OCI-LY1 (cell line): ENCODE data around the gene SLC45A1.

Source experiments
- H2AFZ ChIP-seq: fragments of 200-600 bp; sonication (generic), shearing (Covaris generic); 2 replicates; pipeline ENCODE4 v1.6.0; 2014; ENCODE audit warnings: antibody characterized with exemption, mild to moderate bottlenecking, low read length
- H3F3A ChIP-seq: fragments of 200-600 bp; sonication (generic), shearing (Covaris generic); 2 replicates; pipeline ENCODE4 v1.6.0; 2014; ENCODE audit warnings: mild to moderate bottlenecking, antibody characterized with exemption, low read length, moderate library complexity; ENCODE audit not compliant: insufficient read depth
- H3K27ac ChIP-seq: fragments of 200-600 bp; sonication (generic); 2 replicates; pipeline ENCODE4 v1.5.1; 2014; ENCODE audit warnings: low read length, mixed run types, mild to moderate bottlenecking, low read depth; ENCODE audit not compliant: poor library complexity, severe bottlenecking
- H3K27me3 ChIP-seq: fragments of 200-600 bp; sonication (generic); 2 replicates; pipeline ENCODE4 v1.6.0; 2014; ENCODE audit warnings: antibody characterized with exemption, mild to moderate bottlenecking, low read length, moderate library complexity; ENCODE audit not compliant: insufficient read depth
- H3K36me3 ChIP-seq: fragments of 200-600 bp; sonication (generic); 2 replicates; pipeline ENCODE4 v1.6.1; 2014; ENCODE audit warnings: mild to moderate bottlenecking, antibody characterized with exemption, low read length, moderate library complexity, mixed read lengths; ENCODE audit not compliant: insufficient read depth
- H3K4me1 ChIP-seq: fragments of 200-600 bp; sonication (generic); 2 replicates; pipeline ENCODE4 v1.5.1; 2014; ENCODE audit warnings: mild to moderate bottlenecking, low read length, moderate library complexity; ENCODE audit not compliant: insufficient read depth, severe bottlenecking
- H3K4me2 ChIP-seq: fragments of 200-600 bp; sonication (generic), shearing (Covaris generic); 2 replicates; pipeline ENCODE4 v1.6.1; 2014; ENCODE audit warnings: low read length
- H3K4me3 ChIP-seq: fragments of 200-600 bp; sonication (generic); 2 replicates; pipeline ENCODE4 v1.5.1; 2014; ENCODE audit warnings: low read length, low read depth, mild to moderate bottlenecking, mixed read lengths; ENCODE audit not compliant: poor library complexity, severe bottlenecking
- H3K79me2 ChIP-seq: fragments of 200-600 bp; shearing (Covaris generic); 2 replicates; pipeline ENCODE4 v1.6.1; 2016; ENCODE audit warnings: mixed run types, low read length, mixed read lengths; ENCODE audit not compliant: insufficient read depth
- H3K9ac ChIP-seq: fragments of 200-600 bp; sonication (generic), shearing (Covaris generic); 2 replicates; pipeline ENCODE4 v1.6.1; 2014; ENCODE audit warnings: mild to moderate bottlenecking, low read length, mixed read lengths
- H3K9me2 ChIP-seq: fragments of 200-600 bp; sonication (generic), shearing (Covaris generic); 2 replicates; pipeline ENCODE4 v1.6.1; 2014; ENCODE audit warnings: low read depth, mild to moderate bottlenecking, low read length, mixed read lengths
- H3K9me3 ChIP-seq: fragments of 200-600 bp; shearing (Covaris generic); 2 replicates; pipeline ENCODE4 v1.6.1; 2014; ENCODE audit warnings: low read length, mixed read lengths
- H4K20me1 ChIP-seq: fragments of 200-600 bp; sonication (generic), shearing (Covaris generic); 2 replicates; pipeline ENCODE4 v1.6.0; 2016; ENCODE audit warnings: mild to moderate bottlenecking, low read length; ENCODE audit not compliant: insufficient read depth
- CTCF ChIP-seq: fragments of 200-600 bp; sonication (generic), shearing (Covaris generic); IDR thresholded peaks from 2 replicates; pipeline ENCODE4 v1.5.1; 2017; ENCODE audit warnings: mild to moderate bottlenecking, antibody characterized with exemption, low read length, moderate library complexity, mixed read lengths
- EZH2 ChIP-seq: fragments of 200-600 bp; sonication (generic), shearing (Covaris generic); IDR thresholded peaks from 2 replicates; pipeline ENCODE4 v1.8.0; 2017; ENCODE audit warnings: borderline replicate concordance, mixed run types, mild to moderate bottlenecking, antibody characterized with exemption, low read length, moderate library complexity, mixed read lengths

The SLC45A1 gene

GRCh38 chr1:8302081-8302956 is 15.6 kb upstream of the SLC45A1 start:
- H3K9me2 ChIP-seq: no peaks in the 10 kb centered on the region
- no peaks in the 10 kb centered on the region for H4K20me1 ChIP-seq
- H3K27me3 ChIP-seq: no peaks in the 10 kb centered on the region
- no peaks in the 10 kb centered on the region for H3K79me2 ChIP-seq
- no peak overlapping the region for H3K27ac ChIP-seq
- H3K9me3 ChIP-seq: no peaks in the 10 kb centered on the region
- no peaks in the 10 kb centered on the region for H3F3A ChIP-seq
- H3K36me3 ChIP-seq: no peaks in the 10 kb centered on the region
- no peak overlapping the region for H3K9ac ChIP-seq
- H3K4me2 ChIP-seq: no peak overlapping the region
- H3K4me3 ChIP-seq: no peak overlapping the region
- H3K4me1 ChIP-seq: no peaks in the 10 kb centered on the region
- no peak for TF ChIP-seq EZH2
- TF ChIP-seq CTCF: no peak
- H2AFZ ChIP-seq: no peak overlapping the region

GRCh38 chr1:8303141-8303540 is 14.8 kb upstream of the SLC45A1 start:
- H3K27me3 ChIP-seq: no peaks in the 10 kb centered on the region
- no peaks in the 10 kb centered on the region for H3K9me3 ChIP-seq
- H3K4me2 ChIP-seq: no peak overlapping the region
- H3K79me2 ChIP-seq: no peaks in the 10 kb centered on the region
- no peaks in the 10 kb centered on the region for H3K9me2 ChIP-seq
- no peak overlapping the region for H3K4me3 ChIP-seq
- H2AFZ ChIP-seq: no peak overlapping the region
- no peaks in the 10 kb centered on the region for H3K4me1 ChIP-seq
- H3K27ac ChIP-seq: no peak overlapping the region
- no peaks in the 10 kb centered on the region for H3K36me3 ChIP-seq
- H3K9ac ChIP-seq: no peak overlapping the region
- no peaks in the 10 kb centered on the region for H3F3A ChIP-seq
- TF ChIP-seq EZH2: no peak
- TF ChIP-seq CTCF: no peak
- H4K20me1 ChIP-seq: no peaks in the 10 kb centered on the region

GRCh38 chr1:8303876-8304275 is 14.0 kb upstream of the SLC45A1 start:
- H3K36me3 ChIP-seq: no peaks in the 10 kb centered on the region
- no peaks in the 10 kb centered on the region for H3K4me1 ChIP-seq
- TF ChIP-seq EZH2 (no peak), CTCF (no peak)
- H3K9ac ChIP-seq: no peak overlapping the region
- H3K27ac ChIP-seq: no peak overlapping the region
- no peaks in the 10 kb centered on the region for H3F3A ChIP-seq
- no peak overlapping the region for H3K4me3 ChIP-seq
- H3K4me2 ChIP-seq: no peak overlapping the region
- no peak overlapping the region for H2AFZ ChIP-seq
- no peaks in the 10 kb centered on the region for H4K20me1 ChIP-seq
- H3K9me2 ChIP-seq: no peaks in the 10 kb centered on the region
- no peaks in the 10 kb centered on the region for H3K27me3 ChIP-seq
- no peaks in the 10 kb centered on the region for H3K79me2 ChIP-seq
- H3K9me3 ChIP-seq: no peaks in the 10 kb centered on the region
